GM12874 (cell line): ENCODE data around the gene HNRNPC.

ENCODE experiments used
- CTCF ChIP-seq: IDR thresholded peaks from 2 replicates; pipeline ENCODE4 v1.5.1; 2011; ENCODE audit warnings: low read depth, mild to moderate bottlenecking, control low read depth, low read length, moderate library complexity; ENCODE audit not compliant: insufficient read depth

HNRNPC gene

GRCh38 chr14:21279783-21280182 lies 10.5 kb upstream of the HNRNPC start, which contains the start of gene RPGRIP1:
TSS of gene RPGRIP1 (plus strand) at chr14:21280083. CDS start at chr14:21287977, 7,894 bp downstream.
- TF ChIP-seq CTCF, result no peak

DNA sequence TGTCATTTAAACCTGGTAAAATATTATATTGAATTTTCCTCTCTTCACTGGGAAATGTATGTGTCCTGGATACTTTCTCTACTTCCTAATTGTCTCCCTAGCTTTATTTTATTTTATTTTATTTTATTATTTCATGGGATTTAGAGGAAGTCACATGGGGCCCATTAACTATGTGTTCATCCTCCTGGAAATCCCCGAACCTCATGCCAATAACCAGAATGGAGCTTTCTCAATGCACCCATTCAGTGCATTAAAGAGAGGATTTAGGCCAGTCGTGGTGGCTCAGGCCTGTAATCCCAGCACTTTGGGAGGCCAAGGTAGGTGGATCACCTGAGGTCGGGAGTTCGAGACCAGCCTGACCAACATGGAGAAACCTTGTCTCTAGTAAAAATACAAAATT lies 9.4 kb upstream of the HNRNPC start:
- TF ChIP-seq CTCF, result no peak

GRCh38 chr14:21275261-21275858 lies 6.1 kb upstream of the HNRNPC start:
- no peak for TF ChIP-seq CTCF

- no peak for TF ChIP-seq CTCF
Measured at GRCh38 chr14:21268617-21269251, 508 bp downstream of the HNRNPC start.

- TF ChIP-seq CTCF, result no peak
Measured at GRCh38 chr14:21267886-21268616, 1.2 kb downstream of the HNRNPC start.

GRCh38 chr14:21267431-21267845 lies 1.8 kb downstream of the HNRNPC start:
- TF ChIP-seq CTCF, result no peak

DNA sequence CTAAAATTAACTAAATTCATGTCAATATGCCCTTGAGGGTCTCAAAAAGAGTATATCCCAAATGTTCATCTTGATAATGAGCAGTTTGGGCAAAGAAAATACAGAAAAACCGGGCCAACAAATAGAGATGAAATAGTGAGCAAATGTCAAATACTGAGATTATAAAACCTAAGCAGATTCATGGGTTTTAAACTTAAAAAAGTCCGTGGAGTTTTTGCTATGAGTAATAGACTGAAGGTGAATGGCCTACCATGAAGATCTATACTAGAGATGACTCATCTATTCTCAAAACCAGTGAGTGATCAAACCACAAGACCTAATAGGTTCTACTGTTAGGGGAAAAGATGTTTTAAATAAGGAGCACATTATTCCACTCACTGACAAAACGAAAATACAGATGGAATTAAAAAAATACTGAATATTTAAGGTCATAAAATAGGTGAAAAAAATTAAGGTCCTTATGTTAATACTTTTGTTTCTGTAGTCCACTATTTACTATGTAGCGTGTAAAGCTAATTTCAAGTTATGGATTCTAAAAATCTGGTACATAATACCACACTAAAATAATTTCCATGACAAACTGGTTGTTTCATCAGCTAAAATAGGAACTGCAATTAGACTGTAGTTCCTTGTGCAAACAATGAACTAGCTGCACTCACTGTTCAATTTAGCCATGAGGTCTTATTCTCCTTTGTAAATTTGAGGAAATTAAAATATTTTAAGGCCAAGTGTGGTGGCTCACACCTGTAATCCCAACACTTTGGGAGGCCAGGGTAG lies 5.0 kb downstream of the HNRNPC start:
- no peak for TF ChIP-seq CTCF
